WTC11 (cell line): Measurements from ENCODE around the gene SGSH. TPM values are rescaled to one million over a fixed set of nuclear protein-coding genes. Genes with fewer than 3 reads are reported as not detected.

Source experiments
- ATAC-seq: fragments of 200-7000 bp; cut with Tn5 transposase; 2 replicates; pipeline ENCODE4 v1.10.0; 2021; ENCODE audit warnings: mild to moderate bottlenecking, moderate library complexity
- CTCF ChIA-PET: fragments of 300-600 bp; sonication (Branson Sonifier 250); formaldehyde crosslinking; loops from one replicate; lab custom pipeline; 2021; ENCODE audit warnings: antibody characterized with exemption; lab: Charles Lee
- POLR2A ChIA-PET: fragments of 350-600 bp; sonication (Branson Sonifier 250); formaldehyde crosslinking; loops from one replicate; lab custom pipeline; 2021; ENCODE audit warnings: antibody characterized with exemption; lab: Charles Lee
- DNase-seq: peaks from one replicate; pipeline ENCODE4 v3.0.0; 2021; ENCODE audit warnings: low spot score
- H3K27ac Mint-ChIP-seq: 2 replicates; pipeline ENCODE4 v1.8.0; 2021; ENCODE audit warnings: mixed read lengths
- H3K27me3 Mint-ChIP-seq: 2 replicates; pipeline ENCODE4 v1.8.0; 2021; ENCODE audit warnings: low read depth, mild to moderate bottlenecking, moderate library complexity, mixed read lengths
- H3K36me3 Mint-ChIP-seq: 2 replicates; pipeline ENCODE4 v1.8.0; 2021; ENCODE audit warnings: mixed read lengths
- H3K4me1 Mint-ChIP-seq: 2 replicates; pipeline ENCODE4 v1.8.0; 2022; ENCODE audit warnings: mixed read lengths
- H3K4me3 Mint-ChIP-seq: 2 replicates; pipeline ENCODE4 v1.8.0; 2021; ENCODE audit warnings: mild to moderate bottlenecking, moderate library complexity, mixed read lengths
- H3K9me3 Mint-ChIP-seq: 2 replicates; pipeline ENCODE4 v1.8.0; 2021; ENCODE audit warnings: mixed read lengths
- ATF3 ChIP-seq: sonication (generic); formaldehyde crosslinking; conservative IDR thresholded peaks from 2 replicates; pipeline ENCODE4 v1.8.1; 2022; ENCODE audit warnings: mild to moderate bottlenecking, missing genetic modification reagents
- CDX4 ChIP-seq: fragments of 250-450 bp; sonication (Bioruptor Pico); IDR thresholded peaks from 2 replicates; pipeline ENCODE4 v1.9.0; 2021; ENCODE audit warnings: moderate library complexity, mild to moderate bottlenecking, inconsistent platforms, borderline replicate concordance
- CREB1 ChIP-seq: sonication (generic); formaldehyde crosslinking; IDR thresholded peaks from 2 replicates; pipeline ENCODE4 v1.8.0; 2023; ENCODE audit warnings: mild to moderate bottlenecking, missing genetic modification reagents
- CREM ChIP-seq: sonication (generic); formaldehyde crosslinking; IDR thresholded peaks from 2 replicates; pipeline ENCODE4 v1.8.1; 2022; ENCODE audit warnings: mild to moderate bottlenecking, missing genetic modification reagents, moderate library complexity
- CTCF ChIP-seq: fragments of 200-600 bp; IDR thresholded peaks from 2 replicates; pipeline ENCODE4 v1.8.0; 2022; ENCODE audit warnings: antibody characterized with exemption
- ELF4 ChIP-seq: sonication (generic); formaldehyde crosslinking; IDR thresholded peaks from 2 replicates; pipeline ENCODE4 v1.8.1; 2022; ENCODE audit warnings: low read depth, mild to moderate bottlenecking, moderate library complexity, missing genetic modification reagents
- EMX1 ChIP-seq: fragments of 250-450 bp; sonication (Bioruptor Pico); IDR thresholded peaks from 2 replicates; pipeline ENCODE4 v1.8.0; 2021; ENCODE audit warnings: mild to moderate bottlenecking
- ETV6 ChIP-seq: sonication (generic); formaldehyde crosslinking; IDR thresholded peaks from 2 replicates; pipeline ENCODE4 v1.8.1; 2022; ENCODE audit warnings: mild to moderate bottlenecking, missing genetic modification reagents
- FOXJ3 ChIP-seq: sonication (generic); formaldehyde crosslinking; IDR thresholded peaks from 2 replicates; pipeline ENCODE4 v1.9.0; 2021; ENCODE audit warnings: missing genetic modification reagents, mild to moderate bottlenecking, borderline replicate concordance
- GRHL2 ChIP-seq: fragments of 250-450 bp; sonication (Bioruptor Pico); IDR thresholded peaks from 2 replicates; pipeline ENCODE4 v1.8.0; 2022; ENCODE audit warnings: mild to moderate bottlenecking, moderate library complexity; ENCODE audit not compliant: insufficient replicate concordance, severe bottlenecking
- JAZF1 ChIP-seq: fragments of 250-450 bp; sonication (Bioruptor Pico); IDR thresholded peaks from 2 replicates; pipeline ENCODE4 v1.9.0; 2021; ENCODE audit warnings: moderate library complexity, mild to moderate bottlenecking, inconsistent platforms
- JUN ChIP-seq: sonication (generic); formaldehyde crosslinking; IDR thresholded peaks from 2 replicates; pipeline ENCODE4 v1.8.0; 2023; ENCODE audit warnings: mild to moderate bottlenecking, missing genetic modification reagents
- MLX ChIP-seq: sonication (generic); formaldehyde crosslinking; IDR thresholded peaks from 2 replicates; pipeline ENCODE4 v1.8.1; 2023; ENCODE audit warnings: mild to moderate bottlenecking, missing genetic modification reagents, moderate library complexity
- NFATC4 ChIP-seq: fragments of 250-450 bp; sonication (Bioruptor Pico); IDR thresholded peaks from 2 replicates; pipeline ENCODE4 v1.9.0; 2021; ENCODE audit warnings: mild to moderate bottlenecking
- NR2C2 ChIP-seq: sonication (generic); formaldehyde crosslinking; IDR thresholded peaks from 2 replicates; pipeline ENCODE4 v1.8.0; 2022; ENCODE audit warnings: mild to moderate bottlenecking, missing genetic modification reagents
- PRRX2 ChIP-seq: fragments of 250-450 bp; sonication (Bioruptor Pico); IDR thresholded peaks from 2 replicates; pipeline ENCODE4 v1.8.0; 2021; ENCODE audit warnings: mild to moderate bottlenecking
- SMAD4 ChIP-seq: sonication (generic); formaldehyde crosslinking; IDR thresholded peaks from 2 replicates; pipeline ENCODE4 v1.8.0; 2022; ENCODE audit warnings: mild to moderate bottlenecking, missing genetic modification reagents
- TEAD4 ChIP-seq: sonication (generic); formaldehyde crosslinking; IDR thresholded peaks from 2 replicates; pipeline ENCODE4 v1.8.0; 2022; ENCODE audit warnings: mild to moderate bottlenecking, missing genetic modification reagents
- ZBTB21 ChIP-seq: sonication (generic); formaldehyde crosslinking; IDR thresholded peaks from 2 replicates; pipeline ENCODE4 v1.8.1; 2023; ENCODE audit warnings: mild to moderate bottlenecking, missing genetic modification reagents, borderline replicate concordance
- ZNF423 ChIP-seq: fragments of 250-450 bp; sonication (Bioruptor Pico); IDR thresholded peaks from 2 replicates; pipeline ENCODE4 v2.1.2; 2022; ENCODE audit warnings: mild to moderate bottlenecking, moderate library complexity
- ZNF425 ChIP-seq: fragments of 250-450 bp; sonication (Bioruptor Pico); conservative IDR thresholded peaks from 2 replicates; pipeline ENCODE4 v1.9.0; 2021; ENCODE audit warnings: mild to moderate bottlenecking
- total RNA-seq: library from RNA; stranded (reverse); gene quantifications from 3 replicates; pipeline ENCODE4 v1.2.3, GENCODE V29; 2021
- TF ChIP-seq, protein P1 (sequence below): sonication (generic); formaldehyde crosslinking; IDR thresholded peaks from 2 replicates; pipeline ENCODE4 v1.8.1; 2022; ENCODE audit warnings: low read depth, missing genetic modification reagents, borderline replicate concordance
- TF ChIP-seq, protein P2 (sequence below): fragments of 250-450 bp; sonication (Bioruptor Pico); IDR thresholded peaks from 2 replicates; pipeline ENCODE4 v2.1.2; 2022; ENCODE audit warnings: mild to moderate bottlenecking, moderate library complexity

SGSH gene
- total RNA-seq, 1 experiment from 2014 or later: 27.7 TPM

DNA sequence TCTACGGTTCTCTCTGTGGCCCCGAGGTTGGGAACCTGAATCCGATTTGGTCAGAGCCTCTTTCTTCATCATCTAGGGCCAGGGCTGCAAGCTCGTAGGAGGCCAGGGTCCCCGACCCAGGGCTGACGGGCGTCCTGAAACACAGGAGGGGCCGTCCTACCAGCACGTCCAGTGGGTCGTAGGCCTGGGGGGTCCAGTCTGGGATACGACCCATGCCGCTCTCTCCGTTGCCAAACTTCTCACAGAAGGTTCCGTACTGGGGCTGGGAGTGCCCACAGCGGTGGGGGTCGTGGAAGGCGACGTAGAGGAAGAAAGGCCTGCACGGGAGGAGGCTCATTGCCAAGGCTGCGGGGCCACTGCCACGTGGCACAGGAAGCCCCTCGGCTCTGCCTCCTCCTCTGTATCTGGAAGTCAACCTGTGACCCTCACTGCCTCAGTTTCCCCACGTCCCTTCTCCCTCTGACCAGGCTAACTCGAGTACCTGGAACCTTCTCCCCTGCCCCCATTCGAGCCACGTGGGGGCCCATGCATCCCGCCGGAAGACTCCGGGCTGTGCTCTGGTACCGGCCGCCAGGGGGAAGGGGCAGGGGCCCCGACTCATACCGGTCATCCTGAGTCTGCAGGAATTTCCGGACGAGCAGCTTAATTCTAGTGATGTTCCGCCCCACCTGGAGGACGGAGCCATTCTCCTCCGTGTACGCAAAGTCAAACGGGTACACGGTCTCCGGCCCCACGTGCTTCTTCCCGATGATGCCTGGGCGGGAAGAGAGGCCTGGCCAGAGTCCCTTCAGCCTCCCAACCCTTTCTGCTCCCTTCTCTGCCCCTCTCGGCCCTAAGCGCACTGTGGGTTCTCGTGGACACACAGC is 5.9 kb downstream of the SGSH start:
- ATAC-seq (no peak), DNase-seq (no peak)

DNA sequence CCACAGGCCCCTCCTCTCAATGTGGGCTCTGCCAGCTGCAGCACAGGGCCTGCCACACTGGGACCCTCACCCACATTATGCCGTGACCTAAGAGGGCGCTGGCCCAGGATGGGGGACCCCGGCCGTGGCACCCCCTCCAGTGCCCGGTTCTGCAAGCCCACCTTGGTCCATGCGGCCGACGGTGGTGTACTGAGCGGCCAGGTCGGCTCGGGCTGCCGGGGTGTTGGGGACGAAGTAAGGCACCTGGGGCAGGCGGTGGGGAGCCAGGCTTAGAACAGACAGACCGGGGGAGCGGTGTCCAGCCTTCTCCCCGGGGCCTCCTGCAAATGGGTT is 6.5 kb downstream of the SGSH start:
- H3K36me3 Mint-ChIP-seq: peaks cover 16% of the 10 kb centered on the region
- H3K9me3 Mint-ChIP-seq: no peaks in the 10 kb centered on the region
- no peak for ATAC-seq
- TF ChIP-seq FOXJ3 (CRISPR knock-in tag): no peak
- no peak for TF ChIP-seq ETV6
- no peak for TF ChIP-seq GRHL2 (CRISPR knock-in tag)
- TF ChIP-seq JAZF1 (CRISPR knock-in tag): no peak
- TF ChIP-seq TEAD4 (CRISPR knock-in tag): no peak
- TF ChIP-seq CREB1: no peak
- TF ChIP-seq ZNF425 (CRISPR knock-in tag): no peak
- no peak for TF ChIP-seq EMX1 (CRISPR knock-in tag)
- TF ChIP-seq ZBTB21 (CRISPR knock-in tag): no peak
- no peak for TF ChIP-seq ATF3 (CRISPR knock-in tag)
- TF ChIP-seq, protein P1, sequence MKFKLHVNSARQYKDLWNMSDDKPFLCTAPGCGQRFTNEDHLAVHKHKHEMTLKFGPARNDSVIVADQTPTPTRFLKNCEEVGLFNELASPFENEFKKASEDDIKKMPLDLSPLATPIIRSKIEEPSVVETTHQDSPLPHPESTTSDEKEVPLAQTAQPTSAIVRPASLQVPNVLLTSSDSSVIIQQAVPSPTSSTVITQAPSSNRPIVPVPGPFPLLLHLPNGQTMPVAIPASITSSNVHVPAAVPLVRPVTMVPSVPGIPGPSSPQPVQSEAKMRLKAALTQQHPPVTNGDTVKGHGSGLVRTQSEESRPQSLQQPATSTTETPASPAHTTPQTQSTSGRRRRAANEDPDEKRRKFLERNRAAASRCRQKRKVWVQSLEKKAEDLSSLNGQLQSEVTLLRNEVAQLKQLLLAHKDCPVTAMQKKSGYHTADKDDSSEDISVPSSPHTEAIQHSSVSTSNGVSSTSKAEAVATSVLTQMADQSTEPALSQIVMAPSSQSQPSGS: no peak
- TF ChIP-seq JUN (CRISPR knock-in tag): no peak
- TF ChIP-seq PRRX2 (CRISPR knock-in tag): no peak
- no peak for TF ChIP-seq MLX (CRISPR knock-in tag)
- TF ChIP-seq ZNF423 (CRISPR knock-in tag): no peak
- TF ChIP-seq, protein P2, sequence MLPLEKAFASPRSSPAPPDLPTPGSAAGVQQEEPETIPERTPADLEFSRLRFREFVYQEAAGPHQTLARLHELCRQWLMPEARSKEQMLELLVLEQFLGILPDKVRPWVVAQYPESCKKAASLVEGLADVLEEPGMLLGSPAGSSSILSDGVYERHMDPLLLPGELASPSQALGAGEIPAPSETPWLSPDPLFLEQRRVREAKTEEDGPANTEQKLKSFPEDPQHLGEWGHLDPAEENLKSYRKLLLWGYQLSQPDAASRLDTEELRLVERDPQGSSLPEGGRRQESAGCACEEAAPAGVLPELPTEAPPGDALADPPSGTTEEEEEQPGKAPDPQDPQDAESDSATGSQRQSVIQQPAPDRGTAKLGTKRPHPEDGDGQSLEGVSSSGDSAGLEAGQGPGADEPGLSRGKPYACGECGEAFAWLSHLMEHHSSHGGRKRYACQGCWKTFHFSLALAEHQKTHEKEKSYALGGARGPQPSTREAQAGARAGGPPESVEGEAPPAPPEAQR (CRISPR knock-in tag): no peak
- TF ChIP-seq ELF4 (CRISPR knock-in tag): no peak
- no peak for TF ChIP-seq CTCF
- TF ChIP-seq CREM (CRISPR knock-in tag): no peak
- TF ChIP-seq, all 79 proteins: peak for 0
- CTCF ChIA-PET: no interaction called here
- POLR2A ChIA-PET: no interaction called here
- H3K27me3 Mint-ChIP-seq: no peaks in the 10 kb centered on the region
- H3K4me1 Mint-ChIP-seq: no peaks in the 10 kb centered on the region
- H3K4me3 Mint-ChIP-seq: no peak overlapping the region
- H3K27ac Mint-ChIP-seq: no peak overlapping the region
- DNase-seq: no peak

More for the DNA sequence above, 5.9 kb downstream of the SGSH start:
- POLR2A ChIA-PET: no interaction called here
- Mint-ChIP-seq H3K9me3 (no peaks in the 10 kb centered on the region), H3K4me3 (no peak overlapping the region), H3K27ac (no peak overlapping the region), H3K4me1 (peaks cover under 1% of the 10 kb centered on the region; the same call in 1 of the 2 replicates), H3K27me3 (no peaks in the 10 kb centered on the region), H3K36me3 (peaks cover 16% of the 10 kb centered on the region)
- TF ChIP-seq CDX4 (no peak), SMAD4 (CRISPR knock-in tag) (no peak), NFATC4 (CRISPR knock-in tag) (no peak), NR2C2 (CRISPR knock-in tag) (no peak), ZNF423 (CRISPR knock-in tag) (no peak)
- CTCF ChIA-PET: no interaction called here
